Body of pancreas (tissue), 4 donors: ENCODE results near the gene AKAP12.

Experiments
- CTCF ChIP-seq, 7 experiments: fragments of 450-650 bp in 4 of 7; fragments of 200-600 bp in 3 of 7; sonication (generic) in 3 of 7; IDR thresholded peaks; one replicate each; pipeline ENCODE4 v1.5.1; 2016 to 2019; ENCODE audit warnings: antibody characterized with exemption in 7 of 7
- POLR2A ChIP-seq, 3 donors: fragments of 450-650 bp; IDR thresholded peaks; one replicate each; pipeline ENCODE4 v1.6.1; 2016; ENCODE audit warnings: antibody characterized with exemption in 3 of 3, mild to moderate bottlenecking in 2 of 3

- TF ChIP-seq CTCF (IDR thresholded peaks at IDR 0.05): no peak
- TF ChIP-seq POLR2A (IDR thresholded peaks at IDR 0.05): no peak
Observed at GRCh38 chr6:151300267-151300991, 60.7 kb downstream of the AKAP12 start.
